HG03432 (cell line): ENCODE results near the gene SMIM35.

Experiments
- ATAC-seq: cut with Tn5 transposase; IDR thresholded peaks from one replicate; pipeline ENCODE4 v1.9.1; 2021; ENCODE audit warnings: mild to moderate bottlenecking, moderate library complexity; ENCODE audit not compliant: unreplicated experiment

Gene SMIM35

DNA sequence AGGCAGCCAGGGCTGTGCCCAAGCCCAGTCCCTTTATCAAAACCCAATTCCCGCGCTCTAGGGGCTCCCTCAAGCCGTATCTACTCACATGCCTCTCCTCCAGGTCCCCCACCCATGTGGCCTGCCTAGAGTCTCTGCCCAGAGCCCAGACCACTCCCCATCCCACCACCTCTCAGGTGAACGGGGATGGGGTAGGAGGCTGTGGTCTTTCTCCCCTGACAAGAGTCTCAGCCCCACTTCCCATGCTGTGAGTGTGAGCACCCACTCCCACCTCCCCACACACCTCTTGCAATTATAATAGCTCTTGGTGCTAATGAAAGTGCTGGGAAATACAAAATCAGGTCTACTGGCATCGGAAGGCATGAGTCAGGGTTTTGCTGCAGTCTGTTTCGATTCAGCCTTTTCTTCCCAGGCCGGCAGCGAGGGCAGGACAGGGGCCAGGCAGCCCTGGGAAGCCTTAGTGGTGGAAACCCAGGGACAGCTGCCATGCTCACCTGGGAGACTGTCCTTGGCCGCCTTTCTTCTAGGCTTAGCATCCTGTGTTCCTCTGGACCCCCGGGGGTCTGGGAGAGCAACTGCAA is 26.6 kb downstream of the SMIM35 start:
- ATAC-seq, result no peak

DNA sequence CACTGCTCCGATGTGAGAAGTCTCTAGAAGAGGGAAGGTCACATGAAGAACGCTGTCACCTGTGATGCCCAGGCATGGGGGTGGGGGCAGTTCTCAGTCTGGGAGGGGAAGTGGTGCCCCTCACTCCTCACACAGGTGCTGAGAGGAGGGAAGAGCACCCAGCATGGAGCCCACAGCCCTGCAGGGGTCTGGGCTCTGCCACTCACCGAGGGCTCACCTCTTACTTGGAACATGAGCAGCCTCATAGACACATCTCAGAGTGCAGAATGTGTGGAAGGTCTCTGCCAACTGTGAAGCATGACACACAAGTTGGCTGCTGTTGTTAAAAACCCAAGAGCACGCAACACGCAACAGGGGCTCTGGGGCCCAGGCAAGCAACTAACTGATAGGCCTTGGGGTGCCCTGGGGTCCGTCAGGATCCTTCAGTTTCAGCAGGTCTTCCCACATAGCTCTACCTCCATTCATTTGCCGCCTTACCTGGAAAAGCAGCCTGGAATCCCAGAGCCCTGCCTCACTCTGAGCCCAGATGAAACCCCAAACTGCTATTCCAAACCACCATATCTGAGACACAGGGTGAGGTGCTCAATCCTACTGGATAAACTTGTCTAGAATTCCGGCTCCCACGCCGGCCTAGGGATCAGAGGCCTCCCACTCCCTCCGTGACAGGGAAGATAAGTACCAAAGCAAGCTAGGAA is 27.4 kb downstream of the SMIM35 start:
- ATAC-seq, result no peak

DNA sequence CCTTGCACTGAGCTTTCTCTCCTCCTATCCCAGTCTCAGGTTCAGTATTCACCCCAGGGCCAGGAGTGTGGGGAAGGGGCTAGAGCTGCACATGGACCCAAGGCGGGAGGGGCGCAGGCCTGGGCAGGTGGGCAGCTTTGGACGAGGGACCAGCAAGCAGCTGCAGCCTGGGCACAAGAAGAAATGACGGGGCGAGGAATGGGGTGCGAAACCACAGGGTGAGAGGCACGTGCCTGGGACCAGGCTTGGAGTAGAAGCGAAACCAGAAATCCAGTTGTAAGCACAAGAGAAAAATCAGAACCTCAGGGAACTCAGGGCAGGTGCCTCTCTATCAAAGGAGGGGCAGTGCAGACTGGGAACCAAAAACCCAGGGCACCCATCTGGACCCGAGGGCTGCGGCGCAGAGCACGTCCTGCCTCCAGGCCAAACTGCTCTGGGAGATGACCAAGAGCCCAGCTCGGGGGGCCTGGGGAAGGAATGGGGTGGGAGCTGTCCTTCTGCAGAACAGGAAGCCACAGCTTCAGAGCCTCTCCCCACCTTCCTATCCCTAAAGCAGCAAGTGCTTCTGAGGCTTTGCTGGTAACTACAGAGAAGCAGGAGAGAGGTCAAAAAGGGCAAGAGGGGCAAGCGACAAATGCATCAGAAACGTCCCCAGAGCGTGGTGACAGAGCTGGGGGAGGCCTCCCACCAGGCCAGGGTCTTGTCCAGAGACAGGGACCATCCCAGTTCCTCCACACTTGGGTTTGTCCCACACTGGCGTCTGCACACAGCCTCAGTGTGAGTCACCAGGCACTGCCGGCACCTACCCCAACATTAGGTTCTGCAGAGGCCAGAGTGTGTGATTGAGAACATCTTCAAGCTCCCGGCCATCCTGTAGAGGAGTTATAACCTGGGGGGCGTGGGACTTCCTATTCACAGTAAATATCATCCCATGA is 28.2 kb downstream of the SMIM35 start:
- ATAC-seq, result no peak

DNA sequence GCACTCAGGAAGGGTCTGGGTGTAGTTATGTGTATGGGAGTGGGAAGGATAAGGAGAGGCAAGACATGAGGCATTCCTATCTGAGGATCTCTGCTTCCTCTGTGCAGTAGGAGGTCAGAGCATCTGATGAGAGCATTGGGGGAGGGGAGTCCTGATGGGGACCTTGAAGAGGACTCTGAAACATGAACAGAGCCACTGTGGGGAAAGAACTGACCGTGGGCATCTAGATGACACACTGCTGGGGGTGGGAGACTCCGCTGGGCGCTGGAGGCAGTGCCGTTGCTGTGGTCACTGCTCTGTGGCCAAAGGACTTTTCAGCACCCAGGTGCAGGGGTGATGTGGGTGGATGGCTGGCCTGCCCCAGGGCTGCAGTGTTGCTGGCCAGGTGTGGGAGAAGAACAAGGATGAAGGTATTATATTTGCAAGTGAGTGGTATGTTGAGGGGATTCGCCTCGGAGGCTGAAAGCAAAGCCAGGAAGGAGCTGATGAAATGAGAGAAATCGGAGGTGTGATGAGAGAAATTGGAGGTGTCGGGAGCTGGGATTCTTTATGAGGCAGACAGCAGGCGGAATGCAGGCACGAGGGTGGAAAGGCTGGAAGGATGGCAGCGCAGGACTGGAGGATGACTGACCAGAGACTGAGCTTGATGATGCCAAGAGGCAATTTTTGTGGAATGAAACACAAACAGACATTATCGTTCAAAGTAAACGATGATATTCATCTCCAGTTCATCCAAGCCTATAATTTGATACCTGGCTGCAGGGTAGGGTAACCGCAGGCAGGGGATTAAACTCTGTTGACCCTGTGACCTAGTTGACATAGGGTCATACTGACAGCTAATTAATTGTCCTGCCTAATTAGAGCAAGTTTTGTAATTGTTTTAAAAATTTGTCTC is 29.3 kb downstream of the SMIM35 start:
- ATAC-seq, result no peak

DNA sequence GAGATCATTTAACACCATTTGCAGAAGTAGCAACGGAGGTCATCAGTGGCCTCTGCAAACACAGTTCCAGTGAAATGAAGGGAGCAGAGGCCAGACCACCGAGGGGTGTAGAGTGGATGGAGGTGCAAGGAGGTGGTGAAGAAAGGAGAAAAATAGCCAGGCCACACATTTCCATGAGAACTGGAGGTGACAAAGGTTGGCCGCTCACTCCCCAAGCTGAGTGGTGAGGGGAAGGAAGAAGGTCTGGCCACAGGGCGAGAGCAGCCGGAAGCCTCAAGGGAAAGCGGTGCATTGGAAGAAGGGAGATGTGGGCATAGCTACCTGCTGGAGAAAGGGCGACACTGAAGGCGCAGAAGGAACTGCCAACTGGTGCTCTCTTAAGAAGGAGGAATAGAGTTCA is 30.0 kb downstream of the SMIM35 start:
- no peak for ATAC-seq

DNA sequence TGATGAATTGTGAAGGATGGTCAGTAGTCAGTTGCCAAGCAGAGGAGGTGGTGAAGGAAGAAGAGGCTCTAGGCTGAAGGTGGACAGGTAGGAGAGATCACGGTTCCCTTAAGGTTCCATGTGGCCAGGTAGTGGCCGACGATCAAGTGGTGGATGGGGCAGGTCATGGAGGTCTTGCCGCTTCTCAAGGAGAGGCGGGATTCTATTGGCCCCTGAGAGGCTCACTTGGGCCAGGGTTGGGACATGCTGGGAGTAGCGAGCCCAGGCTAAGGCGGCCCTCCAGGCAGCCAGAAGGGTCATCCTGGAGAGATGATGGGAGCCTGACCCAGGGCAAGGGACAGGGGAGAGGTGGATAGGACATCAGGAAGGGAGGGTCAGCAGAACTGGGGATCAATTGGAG is 30.8 kb downstream of the SMIM35 start:
- no peak for ATAC-seq

DNA sequence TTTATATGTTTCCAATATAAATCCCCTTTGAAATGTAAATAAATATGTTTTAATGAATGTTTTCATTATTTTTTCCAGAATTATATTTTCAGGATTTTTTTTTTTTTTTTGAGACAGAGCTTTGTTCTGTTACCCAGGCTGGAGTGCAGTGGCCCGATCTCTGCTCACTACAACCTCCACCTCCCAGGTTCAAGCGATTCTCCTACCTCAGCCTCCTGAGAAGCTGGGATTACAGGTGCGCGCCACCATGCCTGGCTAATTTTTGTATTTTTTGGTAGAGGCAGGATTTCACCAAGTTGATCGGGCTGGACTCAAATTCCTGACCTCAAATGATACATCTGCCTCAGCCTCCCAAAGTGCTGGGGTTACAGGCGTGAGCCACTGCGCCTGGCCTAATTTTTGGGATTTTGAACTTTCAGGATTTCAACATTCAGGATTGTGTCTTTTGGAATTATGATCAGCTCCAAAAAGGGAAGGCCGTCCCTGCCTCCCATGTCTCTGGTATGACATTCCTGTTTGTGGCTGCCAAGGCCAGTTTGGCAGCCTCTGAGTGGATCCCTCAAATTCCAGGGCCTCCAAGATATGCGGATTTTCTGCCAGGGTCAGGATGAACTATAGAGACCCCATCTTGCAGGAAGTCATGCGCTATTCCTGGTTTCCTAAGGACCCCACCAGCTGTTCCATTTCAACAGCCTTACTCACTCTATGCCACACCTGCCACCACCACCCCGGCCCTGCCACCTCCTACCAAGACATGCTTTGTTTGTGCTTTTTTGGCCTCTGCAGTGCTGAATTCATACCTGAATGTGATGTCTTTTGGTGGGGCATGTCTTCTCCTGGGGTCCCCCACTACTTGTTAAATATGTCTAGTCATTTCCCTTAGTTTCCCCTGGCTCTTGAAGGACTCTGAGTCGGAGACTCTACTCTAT is 31.8 kb downstream of the SMIM35 start:
- no peak for ATAC-seq

DNA sequence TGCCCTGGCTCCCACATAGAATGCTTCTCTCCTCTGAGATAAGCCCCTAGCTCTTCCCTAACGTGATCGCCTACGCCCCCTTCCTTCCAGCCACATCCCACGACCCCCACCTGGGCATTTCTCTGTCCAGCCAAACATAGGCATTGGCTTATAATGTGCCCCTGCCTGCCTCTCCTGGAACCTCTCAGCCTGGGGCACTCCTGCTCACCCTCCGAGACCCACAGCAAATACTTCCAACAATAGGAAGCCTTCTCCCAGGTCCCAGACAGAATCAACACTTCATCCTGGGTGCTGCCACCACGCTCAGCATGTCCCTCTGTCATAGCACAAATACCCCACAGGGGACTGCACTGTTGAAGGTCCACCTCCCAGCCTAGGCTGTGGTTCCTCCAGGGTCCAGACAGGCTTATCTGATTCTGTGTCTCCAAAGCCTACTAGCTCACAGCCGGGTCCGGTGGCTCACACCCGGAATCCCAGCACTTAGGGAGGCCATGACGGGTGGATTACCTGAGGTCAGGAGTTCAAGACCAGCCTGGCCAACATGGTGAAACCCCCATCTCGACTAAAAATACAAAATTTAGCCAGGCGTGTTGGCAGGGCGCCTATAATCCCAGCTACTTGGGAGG is 34.1 kb downstream of the SMIM35 start:
- ATAC-seq, result no peak

DNA sequence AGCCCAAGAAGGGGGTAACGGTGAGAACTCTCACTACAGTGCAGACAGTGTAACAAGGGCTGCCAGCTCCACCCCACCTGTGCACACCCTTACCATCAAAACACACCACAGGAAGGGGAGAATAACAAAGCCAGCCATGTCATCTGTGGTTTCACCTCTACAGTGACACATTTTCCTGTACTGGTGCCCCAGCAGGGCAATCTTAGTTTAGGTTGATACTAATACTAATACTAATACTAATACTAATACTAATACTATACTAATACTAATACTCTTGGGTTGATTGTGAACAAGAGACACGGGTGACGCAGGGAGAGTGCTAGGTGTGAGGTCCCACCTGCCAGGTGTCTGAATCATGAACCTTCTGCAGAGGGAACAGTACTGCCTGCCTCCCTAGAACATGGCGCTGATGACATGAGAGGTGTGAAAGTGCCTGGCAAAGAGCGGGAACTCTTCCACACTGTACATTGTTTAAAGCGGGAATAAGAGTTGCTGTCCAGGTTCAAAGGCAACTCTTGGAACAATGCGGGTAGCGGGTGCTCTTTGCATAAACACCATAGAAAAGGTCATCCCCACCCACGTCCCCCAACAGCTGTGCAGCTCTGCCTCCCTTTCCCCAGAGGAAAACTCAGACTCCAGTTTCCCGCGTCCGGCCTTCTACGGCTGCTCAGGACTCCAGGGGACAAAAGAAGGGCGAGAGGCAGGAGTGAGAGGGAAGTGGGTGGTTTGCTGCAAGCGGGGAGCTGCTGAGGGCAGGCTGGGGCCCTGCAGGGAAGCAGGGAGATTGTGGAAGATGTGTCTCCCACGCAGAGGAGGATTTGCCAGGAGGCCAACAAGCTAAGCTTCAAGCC is 34.9 kb downstream of the SMIM35 start:
- ATAC-seq, result no peak

DNA sequence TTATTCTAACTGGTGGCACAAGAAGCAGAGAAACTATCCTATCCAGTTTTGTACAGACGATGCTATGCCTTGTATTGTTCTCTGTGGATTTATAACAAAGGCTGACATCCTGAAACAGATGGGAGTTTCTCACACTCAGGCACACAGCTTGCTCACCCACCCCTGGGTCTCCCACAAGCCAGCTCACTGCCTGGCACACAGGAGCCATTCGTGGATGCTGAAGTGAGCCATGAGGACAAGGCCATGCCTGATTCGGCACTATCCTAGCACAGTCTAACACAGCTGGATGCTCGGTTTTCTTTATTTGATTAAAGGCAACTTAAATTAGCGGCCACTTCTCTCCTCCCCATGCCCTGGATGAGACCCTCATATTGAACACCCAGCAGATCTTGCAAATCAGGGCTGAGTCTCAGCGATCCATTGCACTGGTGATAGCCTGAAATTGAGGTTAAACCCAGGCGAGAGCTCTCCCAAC is 35.6 kb downstream of the SMIM35 start:
- no peak for ATAC-seq

DNA sequence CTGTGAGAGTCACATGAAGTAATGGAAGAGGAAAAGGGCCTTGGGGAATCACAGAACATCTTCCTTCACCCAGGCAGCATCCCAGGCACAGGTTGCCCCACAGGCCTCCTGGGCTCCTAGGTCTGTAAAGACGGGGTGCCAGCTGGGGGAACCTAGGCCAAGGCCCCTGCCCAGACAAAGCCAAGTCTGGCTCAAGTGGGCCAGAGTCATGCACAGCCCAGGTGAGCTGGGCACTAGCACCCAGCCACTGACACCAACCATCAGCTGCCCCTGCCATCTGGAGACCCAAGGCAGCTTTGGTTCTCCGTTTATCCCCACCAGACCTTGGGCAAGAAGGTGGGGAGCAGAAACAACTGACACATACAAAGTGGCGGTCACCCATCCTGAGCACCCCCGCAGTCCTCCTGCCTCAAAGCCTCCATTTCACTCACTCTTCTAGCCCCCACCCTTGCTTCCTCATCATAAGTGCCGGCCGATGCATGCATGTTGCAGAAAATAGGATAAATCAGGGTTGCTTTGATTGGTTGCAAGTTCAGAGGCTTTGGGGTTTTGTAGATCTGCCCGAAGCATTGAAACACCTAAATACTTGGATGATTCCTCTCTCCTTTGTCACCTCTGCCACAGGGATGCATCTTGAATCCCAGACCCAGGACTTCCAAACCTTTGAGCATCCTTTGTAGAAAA is 36.4 kb downstream of the SMIM35 start:
- no peak for ATAC-seq

DNA sequence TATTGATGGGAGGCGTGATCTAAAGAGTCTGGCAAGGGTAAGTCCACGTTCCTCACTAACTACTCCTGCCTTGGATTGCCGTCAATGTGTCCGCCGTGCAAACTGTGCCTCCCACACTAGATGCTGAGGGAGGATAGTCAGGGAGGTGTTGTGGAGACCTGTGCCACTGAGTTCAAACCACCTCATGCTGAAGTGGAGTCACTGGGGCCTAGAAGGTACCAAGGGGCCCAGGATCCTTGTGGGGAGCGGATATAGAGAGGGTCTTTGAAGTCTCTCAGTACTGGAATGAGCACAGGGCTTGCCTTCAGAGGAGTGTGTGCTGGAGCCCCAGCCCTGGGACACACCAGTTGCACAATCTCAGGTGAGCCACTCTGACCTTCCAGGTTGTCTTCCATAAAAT is 37.0 kb downstream of the SMIM35 start:
- ATAC-seq, result no peak

DNA sequence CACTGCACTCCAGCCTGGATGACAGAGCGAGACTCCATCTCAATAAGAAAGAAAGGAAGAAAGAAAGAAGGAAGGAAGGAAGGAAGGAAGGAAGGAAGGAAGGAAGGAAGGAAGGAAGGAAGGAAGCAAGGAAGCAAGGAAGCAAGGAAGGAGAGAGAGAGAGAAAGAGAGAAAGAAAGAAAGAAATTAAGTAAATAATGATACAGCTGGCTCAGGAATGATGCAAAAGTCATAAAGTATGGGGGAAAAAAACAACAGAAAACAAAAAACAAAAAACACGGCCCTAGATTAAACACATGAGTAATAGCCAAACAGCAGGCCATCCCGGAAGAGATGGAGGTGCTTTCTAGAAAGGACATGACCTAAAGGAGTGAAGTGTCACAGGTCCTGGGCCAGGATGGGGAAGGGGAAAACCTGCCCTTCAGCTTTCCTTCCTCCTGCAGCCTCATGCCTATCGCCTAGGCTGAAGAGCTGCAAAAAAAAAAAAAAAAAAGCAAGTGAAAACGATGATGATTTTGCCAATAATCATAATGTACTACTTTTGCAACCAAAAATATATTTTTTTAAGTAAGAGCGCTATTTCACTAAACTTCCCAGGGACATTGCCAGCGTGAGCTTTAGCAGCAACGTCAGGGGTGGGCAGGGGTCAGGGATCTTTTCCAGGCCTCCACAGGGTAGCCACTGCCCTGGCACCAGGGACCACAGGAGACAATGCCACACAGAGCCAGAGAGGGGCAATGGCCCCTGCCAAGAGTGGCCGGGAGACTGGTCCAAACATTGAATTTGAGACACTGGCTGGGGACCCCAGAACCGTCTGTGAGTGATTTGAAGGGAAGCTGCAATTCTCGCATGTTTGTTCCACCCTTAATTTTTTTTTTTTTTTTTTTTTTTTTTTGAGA is 38.0 kb downstream of the SMIM35 start:
- no peak for ATAC-seq

DNA sequence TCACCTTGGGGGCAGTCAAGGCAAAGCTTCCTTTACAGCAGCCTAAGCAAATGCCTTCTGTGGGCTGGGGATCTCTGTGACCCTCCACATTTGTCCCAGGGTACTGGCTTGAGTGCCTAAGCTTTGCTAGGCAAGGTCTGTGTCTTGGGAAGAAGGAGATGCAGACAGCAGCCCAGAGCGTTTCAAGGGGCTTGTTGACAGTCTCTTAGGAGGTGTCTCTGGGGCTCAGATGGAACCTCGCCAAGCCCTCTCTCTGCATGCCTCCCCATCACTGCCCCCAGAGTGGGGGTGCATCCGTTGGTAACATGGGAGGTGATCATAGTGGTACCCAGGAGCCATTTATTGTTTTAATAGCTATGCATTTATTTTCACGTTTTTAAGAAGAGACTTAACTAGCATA is 39.0 kb downstream of the SMIM35 start:
- ATAC-seq, result no peak

DNA sequence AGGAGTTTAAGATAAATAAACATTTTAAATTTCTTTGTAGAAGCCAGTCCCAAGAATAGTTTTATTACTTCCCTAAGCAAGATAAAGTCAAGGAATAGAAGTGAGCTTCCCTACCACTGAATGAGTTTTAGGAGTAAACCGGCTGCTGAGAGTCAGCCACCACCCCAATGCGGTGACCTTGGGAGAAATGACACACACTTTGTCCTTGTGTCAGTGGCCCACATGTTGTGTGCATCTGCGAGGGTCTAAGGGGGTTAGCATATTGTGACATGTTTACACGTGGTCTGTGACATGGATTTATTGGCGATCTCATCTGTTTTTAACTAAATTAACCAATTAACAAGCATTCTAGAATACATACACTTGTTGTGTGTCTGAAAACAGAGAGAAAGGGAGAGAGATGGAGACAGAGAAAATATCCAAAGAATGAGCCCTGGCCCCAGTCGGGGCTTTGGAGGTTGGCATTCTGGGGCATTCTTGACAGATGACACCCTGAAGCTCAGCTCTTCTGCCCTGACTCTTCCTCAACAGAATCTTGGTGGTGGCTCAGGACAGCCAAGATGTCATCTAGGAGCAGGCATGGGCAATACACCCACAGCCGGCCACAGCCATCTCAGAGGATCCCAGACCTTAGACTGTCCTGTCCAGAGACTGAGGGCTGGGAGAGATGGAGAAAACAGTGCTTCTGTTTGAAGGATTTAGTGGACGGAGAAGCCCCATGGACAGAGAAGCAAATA is 39.6 kb downstream of the SMIM35 start:
- ATAC-seq, result no peak
